HEK293 (cell line): Measurements from ENCODE around the gene EFNB1.

Experiments
- KLF16 ChIP-seq: fragments of 450-650 bp; formaldehyde crosslinking; IDR thresholded peaks from 2 replicates; pipeline ENCODE4 v1.5.1; 2017; ENCODE audit warnings: missing biosample characterization, missing genetic modification characterization
- KLF9 ChIP-seq: fragments of 450-650 bp; formaldehyde crosslinking; IDR thresholded peaks from 2 replicates; pipeline ENCODE4 v1.5.1; 2016; ENCODE audit warnings: missing biosample characterization, missing genetic modification characterization, low read depth
- SALL2 ChIP-seq: fragments of 450-650 bp; formaldehyde crosslinking; IDR thresholded peaks from 2 replicates; pipeline ENCODE4 v1.5.0; 2017; ENCODE audit warnings: missing biosample characterization, mild to moderate bottlenecking, missing genetic modification characterization, borderline replicate concordance
- ZBTB48 ChIP-seq: fragments of 450-650 bp; formaldehyde crosslinking; IDR thresholded peaks from 2 replicates; pipeline ENCODE4 v1.5.1; 2016; ENCODE audit warnings: missing biosample characterization, missing genetic modification characterization
- ZNF133 ChIP-seq: fragments of 450-650 bp; formaldehyde crosslinking; IDR thresholded peaks from 2 replicates; pipeline ENCODE4 v1.5.1; 2016; ENCODE audit warnings: missing biosample characterization, missing genetic modification characterization
- ZNF302 ChIP-seq: fragments of 450-650 bp; formaldehyde crosslinking; IDR thresholded peaks from 2 replicates; pipeline ENCODE4 v1.5.1; 2016; ENCODE audit warnings: missing biosample characterization, missing genetic modification characterization, low read depth
- TF ChIP-seq, protein P1 (sequence below): fragments of 450-650 bp; formaldehyde crosslinking; IDR thresholded peaks from 2 replicates; pipeline ENCODE4 v1.5.1; 2016; ENCODE audit warnings: missing biosample characterization, missing genetic modification characterization
- TF ChIP-seq, protein P2 (sequence below): fragments of 450-650 bp; formaldehyde crosslinking; IDR thresholded peaks from 2 replicates; pipeline ENCODE4 v1.5.1; 2016; ENCODE audit warnings: missing biosample characterization, missing genetic modification characterization, low read depth

DNA sequence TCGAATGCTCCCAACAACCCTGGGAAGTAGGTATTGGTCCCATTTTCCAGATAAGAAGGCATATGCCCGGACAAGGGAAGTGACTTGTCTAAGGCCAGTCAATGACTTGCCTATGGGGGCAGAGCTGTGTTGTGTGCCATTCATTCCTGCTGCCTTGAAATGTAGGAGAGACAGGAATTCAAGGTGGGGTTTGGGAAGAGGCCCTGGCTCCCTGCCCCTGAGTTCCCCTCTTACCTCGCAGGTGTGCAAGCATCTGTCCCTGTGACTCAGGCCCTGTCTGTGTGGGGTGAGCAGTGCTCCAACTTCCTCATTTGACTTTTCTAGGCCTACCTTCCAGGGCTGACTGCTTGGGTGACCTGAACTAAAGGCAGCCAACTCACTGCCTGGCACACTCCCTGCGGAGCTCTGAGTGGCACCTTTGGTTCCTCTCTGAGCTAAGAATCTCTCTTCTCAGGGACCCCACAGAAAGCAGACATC, 5.1 kb downstream of the EFNB1 start:
- TF ChIP-seq, protein P1, sequence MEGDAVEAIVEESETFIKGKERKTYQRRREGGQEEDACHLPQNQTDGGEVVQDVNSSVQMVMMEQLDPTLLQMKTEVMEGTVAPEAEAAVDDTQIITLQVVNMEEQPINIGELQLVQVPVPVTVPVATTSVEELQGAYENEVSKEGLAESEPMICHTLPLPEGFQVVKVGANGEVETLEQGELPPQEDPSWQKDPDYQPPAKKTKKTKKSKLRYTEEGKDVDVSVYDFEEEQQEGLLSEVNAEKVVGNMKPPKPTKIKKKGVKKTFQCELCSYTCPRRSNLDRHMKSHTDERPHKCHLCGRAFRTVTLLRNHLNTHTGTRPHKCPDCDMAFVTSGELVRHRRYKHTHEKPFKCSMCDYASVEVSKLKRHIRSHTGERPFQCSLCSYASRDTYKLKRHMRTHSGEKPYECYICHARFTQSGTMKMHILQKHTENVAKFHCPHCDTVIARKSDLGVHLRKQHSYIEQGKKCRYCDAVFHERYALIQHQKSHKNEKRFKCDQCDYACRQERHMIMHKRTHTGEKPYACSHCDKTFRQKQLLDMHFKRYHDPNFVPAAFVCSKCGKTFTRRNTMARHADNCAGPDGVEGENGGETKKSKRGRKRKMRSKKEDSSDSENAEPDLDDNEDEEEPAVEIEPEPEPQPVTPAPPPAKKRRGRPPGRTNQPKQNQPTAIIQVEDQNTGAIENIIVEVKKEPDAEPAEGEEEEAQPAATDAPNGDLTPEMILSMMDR (tag by site-specific recombination), result no peak
- no peak for TF ChIP-seq SALL2 (tag by site-specific recombination)
- TF ChIP-seq ZBTB48 (tag by site-specific recombination), result no peak
- TF ChIP-seq, protein P2, sequence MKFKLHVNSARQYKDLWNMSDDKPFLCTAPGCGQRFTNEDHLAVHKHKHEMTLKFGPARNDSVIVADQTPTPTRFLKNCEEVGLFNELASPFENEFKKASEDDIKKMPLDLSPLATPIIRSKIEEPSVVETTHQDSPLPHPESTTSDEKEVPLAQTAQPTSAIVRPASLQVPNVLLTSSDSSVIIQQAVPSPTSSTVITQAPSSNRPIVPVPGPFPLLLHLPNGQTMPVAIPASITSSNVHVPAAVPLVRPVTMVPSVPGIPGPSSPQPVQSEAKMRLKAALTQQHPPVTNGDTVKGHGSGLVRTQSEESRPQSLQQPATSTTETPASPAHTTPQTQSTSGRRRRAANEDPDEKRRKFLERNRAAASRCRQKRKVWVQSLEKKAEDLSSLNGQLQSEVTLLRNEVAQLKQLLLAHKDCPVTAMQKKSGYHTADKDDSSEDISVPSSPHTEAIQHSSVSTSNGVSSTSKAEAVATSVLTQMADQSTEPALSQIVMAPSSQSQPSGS (tag by site-specific recombination), result no peak
- no peak for TF ChIP-seq KLF16 (tag by site-specific recombination)
- TF ChIP-seq KLF9, result no peak
- no peak for TF ChIP-seq ZNF133
- no peak for TF ChIP-seq ZNF302 (tag by site-specific recombination)
